ENCODE data around the gene CSMD2.

The CSMD2 gene

DNA sequence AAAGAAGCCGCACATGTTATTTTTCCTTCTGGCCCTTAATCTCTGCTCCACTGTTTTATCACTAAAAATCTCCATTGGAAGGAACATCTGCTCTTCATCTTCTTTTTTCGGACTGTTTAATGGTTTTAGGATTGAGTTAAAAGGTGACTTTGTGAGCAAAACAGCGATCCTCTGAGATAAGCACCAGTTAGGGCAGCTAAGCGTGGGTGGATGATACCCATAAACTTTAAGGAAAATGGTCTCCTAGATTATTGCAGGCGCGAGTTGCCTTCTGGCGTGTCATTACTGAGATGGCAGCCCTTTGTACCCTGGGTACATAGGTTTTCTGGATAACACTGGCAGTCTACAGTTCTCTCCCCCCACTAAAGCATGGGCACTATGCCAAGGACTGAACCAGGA lies 345.1 kb downstream of the CSMD2 start:
- FAIRE-seq, result no peak
- DNase-seq (ENCODE audit: insufficient read length, low spot score), result no peak
- TF ChIP-seq, protein P1, sequence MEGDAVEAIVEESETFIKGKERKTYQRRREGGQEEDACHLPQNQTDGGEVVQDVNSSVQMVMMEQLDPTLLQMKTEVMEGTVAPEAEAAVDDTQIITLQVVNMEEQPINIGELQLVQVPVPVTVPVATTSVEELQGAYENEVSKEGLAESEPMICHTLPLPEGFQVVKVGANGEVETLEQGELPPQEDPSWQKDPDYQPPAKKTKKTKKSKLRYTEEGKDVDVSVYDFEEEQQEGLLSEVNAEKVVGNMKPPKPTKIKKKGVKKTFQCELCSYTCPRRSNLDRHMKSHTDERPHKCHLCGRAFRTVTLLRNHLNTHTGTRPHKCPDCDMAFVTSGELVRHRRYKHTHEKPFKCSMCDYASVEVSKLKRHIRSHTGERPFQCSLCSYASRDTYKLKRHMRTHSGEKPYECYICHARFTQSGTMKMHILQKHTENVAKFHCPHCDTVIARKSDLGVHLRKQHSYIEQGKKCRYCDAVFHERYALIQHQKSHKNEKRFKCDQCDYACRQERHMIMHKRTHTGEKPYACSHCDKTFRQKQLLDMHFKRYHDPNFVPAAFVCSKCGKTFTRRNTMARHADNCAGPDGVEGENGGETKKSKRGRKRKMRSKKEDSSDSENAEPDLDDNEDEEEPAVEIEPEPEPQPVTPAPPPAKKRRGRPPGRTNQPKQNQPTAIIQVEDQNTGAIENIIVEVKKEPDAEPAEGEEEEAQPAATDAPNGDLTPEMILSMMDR (IDR thresholded peaks at IDR 0.05; ENCODE audit: insufficient read depth, missing control alignments), result no peak

DNA sequence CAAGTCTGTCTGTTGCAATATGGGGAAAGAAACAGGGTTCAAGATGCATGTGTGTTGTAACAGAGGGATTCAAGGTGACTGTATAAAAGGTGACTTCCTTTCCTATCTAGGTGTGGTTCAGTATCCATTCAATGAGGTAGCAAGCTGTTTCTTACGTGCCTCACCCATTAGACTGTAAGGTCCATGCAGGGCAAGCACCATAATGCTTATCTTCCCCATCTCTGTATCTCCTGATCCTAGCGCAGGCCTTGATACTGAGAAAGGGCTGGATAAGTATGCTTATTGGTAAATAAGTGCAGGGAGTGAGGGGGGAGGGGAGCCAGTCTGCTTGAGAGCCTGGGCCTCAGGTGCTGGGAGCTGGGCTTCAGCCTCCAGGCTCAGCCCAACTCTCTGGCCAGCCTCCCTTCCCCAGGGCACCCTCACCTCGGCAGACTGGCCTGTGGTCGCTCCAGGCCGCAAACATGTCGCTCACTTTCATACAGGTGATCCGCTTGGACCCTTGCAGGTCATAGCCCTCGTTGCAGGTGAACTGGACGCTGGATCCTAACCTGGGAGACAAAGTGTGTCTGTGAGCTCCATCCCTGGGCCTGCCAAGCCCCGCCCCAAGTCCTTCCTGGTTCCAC lies 345.6 kb downstream of the CSMD2 start:
- TF ChIP-seq, protein P1 (IDR thresholded peaks at IDR 0.05; ENCODE audit: insufficient read depth, missing control alignments), result no peak
- DNase-seq (ENCODE audit: insufficient read length, low spot score), result no peak
- no peak for FAIRE-seq

DNA sequence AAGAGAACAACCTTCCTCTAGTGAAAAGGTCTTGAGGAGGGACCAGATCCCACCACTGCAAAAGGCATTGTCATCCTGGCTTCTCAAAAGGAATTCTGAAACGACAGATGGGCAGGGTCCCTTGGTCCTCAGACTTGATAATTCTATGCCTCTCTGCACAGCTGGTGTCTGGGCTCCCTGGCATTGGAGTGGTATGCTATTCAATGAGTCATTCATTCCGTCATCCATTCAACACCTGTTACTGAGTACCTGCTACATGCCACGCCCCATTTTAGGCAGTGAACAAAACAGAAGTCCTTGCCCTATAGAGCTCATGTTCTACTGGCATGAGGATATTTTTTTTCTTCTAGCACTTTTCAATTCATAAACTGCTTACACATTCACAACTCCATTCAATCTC lies 347.0 kb downstream of the CSMD2 start:
- DNase-seq (ENCODE audit: insufficient read length, low spot score) (no peak), FAIRE-seq (no peak)
- TF ChIP-seq, protein P1 (IDR thresholded peaks at IDR 0.05; ENCODE audit: insufficient read depth, missing control alignments), result no peak

DNA sequence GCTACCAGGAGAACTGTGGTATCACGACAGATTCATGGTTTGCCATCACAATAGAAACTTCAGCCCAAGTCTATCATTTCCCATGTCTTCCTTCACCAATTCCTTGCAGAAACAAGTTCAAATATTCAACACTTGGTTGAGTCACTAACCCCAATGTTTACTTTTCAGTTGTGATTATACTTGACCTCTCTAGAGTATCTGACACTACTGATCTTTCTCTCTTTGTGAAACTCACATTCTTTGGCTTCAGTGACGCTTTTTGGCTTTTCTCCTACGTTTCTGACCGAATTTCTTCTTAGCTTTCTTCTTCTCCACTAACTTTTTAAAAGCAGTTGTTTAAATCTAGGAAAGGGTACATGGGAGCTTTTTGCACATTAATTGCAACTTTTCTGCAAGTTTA lies 350.0 kb downstream of the CSMD2 start:
- TF ChIP-seq, protein P1 (IDR thresholded peaks at IDR 0.05; ENCODE audit: insufficient read depth, missing control alignments), result no peak
- no peak for FAIRE-seq
- no peak for DNase-seq (ENCODE audit: insufficient read length, low spot score)

DNA sequence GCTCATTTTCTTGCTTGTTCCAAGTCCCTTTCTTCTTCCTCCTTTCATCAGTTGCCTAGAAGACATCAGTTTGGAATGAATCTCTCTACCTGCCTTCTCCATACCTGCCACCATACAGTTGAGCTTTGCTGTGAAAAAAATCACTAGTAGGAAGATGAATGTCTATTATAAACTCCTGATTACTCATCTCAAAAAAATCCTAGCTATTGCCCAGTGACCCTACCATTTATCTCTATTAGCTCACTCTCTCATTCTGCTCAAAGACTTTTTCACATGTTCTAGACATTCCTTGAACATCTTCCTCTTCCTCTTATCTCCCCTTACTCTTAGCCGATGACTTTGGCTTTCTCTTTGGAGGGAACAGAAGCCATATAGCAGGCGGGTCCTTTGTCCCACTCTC lies 350.9 kb downstream of the CSMD2 start:
- TF ChIP-seq, protein P1 (IDR thresholded peaks at IDR 0.05; ENCODE audit: insufficient read depth, missing control alignments), result no peak
- no peak for DNase-seq (ENCODE audit: insufficient read length, low spot score)
- FAIRE-seq, result no peak

DNA sequence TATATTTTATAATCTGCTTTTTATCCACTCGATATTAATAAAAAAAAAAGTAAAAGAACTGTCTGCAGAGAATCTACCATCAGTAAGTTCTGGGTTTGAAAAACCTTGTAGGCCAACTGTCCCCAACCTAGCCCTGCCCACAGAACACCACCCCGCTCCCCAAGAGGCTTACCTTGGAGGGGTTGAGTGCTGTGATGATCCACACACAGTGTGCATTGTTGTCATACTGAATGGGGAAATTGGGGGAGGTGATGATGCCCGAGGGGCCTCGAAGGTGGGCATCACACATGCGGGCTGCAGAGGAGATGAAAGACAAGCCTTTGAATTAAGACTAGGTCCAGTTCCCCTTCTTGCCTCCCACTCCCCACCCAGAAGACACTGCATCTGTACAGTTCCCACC lies 354.5 kb downstream of the CSMD2 start:
- DNase-seq (ENCODE audit: insufficient read length, low spot score) (no peak), FAIRE-seq (no peak)
- TF ChIP-seq, protein P1 (IDR thresholded peaks at IDR 0.05; ENCODE audit: insufficient read depth, missing control alignments), result no peak

DNA sequence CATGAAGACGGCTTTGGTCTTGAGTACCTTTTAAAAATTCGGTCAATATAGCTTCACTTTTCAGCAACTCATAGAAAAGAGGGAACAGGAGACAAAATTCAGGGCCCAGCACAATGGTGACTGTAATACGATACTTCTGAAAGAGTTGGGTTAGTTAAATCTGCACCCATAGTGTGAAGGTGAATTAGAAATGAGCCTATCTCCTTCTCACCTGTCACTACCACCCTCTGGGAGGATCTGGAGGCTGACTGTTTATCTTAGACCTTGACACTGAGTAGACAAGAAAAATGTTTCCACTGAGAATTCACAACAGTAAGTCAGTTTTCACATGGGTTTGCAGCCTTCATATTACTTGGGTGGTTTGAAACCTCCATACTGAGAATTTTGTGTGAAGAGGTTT lies 359.0 kb downstream of the CSMD2 start:
- FAIRE-seq, result no peak

More for the DNA sequence above, 359.0 kb downstream of the CSMD2 start:
- no peak for DNase-seq (ENCODE audit: insufficient read length, low spot score)
- TF ChIP-seq, protein P1 (IDR thresholded peaks at IDR 0.05; ENCODE audit: insufficient read depth, missing control alignments), result no peak
